Measurements from ENCODE around the gene NOL4L.

The NOL4L gene

GRCh38 chr20:32526125-32526524 is 59.0 kb downstream of the NOL4L start:
- no peak for DNase-seq (ENCODE audit: low read depth in 2 of 2)

GRCh38 chr20:32524829-32525501 is 60.2 kb downstream of the NOL4L start:
- no peak for DNase-seq (ENCODE audit: low read depth in 2 of 2)

GRCh38 chr20:32523613-32524213 is 61.4 kb downstream of the NOL4L start:
- no peak for DNase-seq (ENCODE audit: low read depth in 2 of 2)

- no peak for DNase-seq (ENCODE audit: low read depth in 2 of 2)
These were observed 62.1 kb downstream of the NOL4L start for GRCh38 chr20:32522776-32523612.

- DNase-seq (ENCODE audit: low read depth in 2 of 2), result no peak
These were observed 62.7 kb downstream of the NOL4L start for GRCh38 chr20:32522526-32522775.

GRCh38 chr20:32521780-32522525 is 63.2 kb downstream of the NOL4L start:
- DNase-seq (ENCODE audit: low read depth in 2 of 2), result peak; percentile 64 to 69

GRCh38 chr20:32520927-32521203 is 64.3 kb downstream of the NOL4L start:
- no peak for DNase-seq (ENCODE audit: low read depth in 2 of 2)

- no peak for DNase-seq (ENCODE audit: low read depth in 2 of 2)
These were observed 65.8 kb downstream of the NOL4L start for GRCh38 chr20:32519381-32519730.

- no peak for DNase-seq (ENCODE audit: low read depth in 2 of 2)
These were observed 66.3 kb downstream of the NOL4L start for GRCh38 chr20:32518593-32519380.

GRCh38 chr20:32517914-32518592 is 67.1 kb downstream of the NOL4L start:
- no peak for DNase-seq (ENCODE audit: low read depth in 2 of 2)

- no peak for DNase-seq (ENCODE audit: low read depth in 2 of 2)
These were observed 67.6 kb downstream of the NOL4L start for GRCh38 chr20:32517518-32517873.

- no peak for DNase-seq (ENCODE audit: low read depth in 2 of 2)
These were observed 68.3 kb downstream of the NOL4L start for GRCh38 chr20:32516583-32517517.

- DNase-seq (ENCODE audit: low read depth in 2 of 2), result no peak
These were observed 69.5 kb downstream of the NOL4L start for GRCh38 chr20:32515631-32516101.

- no peak for DNase-seq (ENCODE audit: low read depth in 2 of 2)
These were observed 70.4 kb downstream of the NOL4L start for GRCh38 chr20:32514760-32515159.

GRCh38 chr20:32513031-32513866 is 71.9 kb downstream of the NOL4L start:
- no peak for DNase-seq (ENCODE audit: low read depth in 2 of 2)

- no peak for DNase-seq (ENCODE audit: low read depth in 2 of 2)
These were observed 73.1 kb downstream of the NOL4L start for GRCh38 chr20:32512047-32512385.

- no peak for DNase-seq (ENCODE audit: low read depth in 2 of 2)
These were observed 73.6 kb downstream of the NOL4L start for GRCh38 chr20:32511358-32512046.

GRCh38 chr20:32510601-32511357 is 74.4 kb downstream of the NOL4L start:
- DNase-seq (ENCODE audit: low read depth in 2 of 2), result no peak
